Measurements from ENCODE around the gene TMED6. TPM values are rescaled to one million over a fixed set of nuclear protein-coding genes. Genes with fewer than 3 reads are reported as not detected.

Gene TMED6
- total and polyA plus RNA-seq, 2 donors from 2014 or later = 2.6 to 11.5 TPM

DNA sequence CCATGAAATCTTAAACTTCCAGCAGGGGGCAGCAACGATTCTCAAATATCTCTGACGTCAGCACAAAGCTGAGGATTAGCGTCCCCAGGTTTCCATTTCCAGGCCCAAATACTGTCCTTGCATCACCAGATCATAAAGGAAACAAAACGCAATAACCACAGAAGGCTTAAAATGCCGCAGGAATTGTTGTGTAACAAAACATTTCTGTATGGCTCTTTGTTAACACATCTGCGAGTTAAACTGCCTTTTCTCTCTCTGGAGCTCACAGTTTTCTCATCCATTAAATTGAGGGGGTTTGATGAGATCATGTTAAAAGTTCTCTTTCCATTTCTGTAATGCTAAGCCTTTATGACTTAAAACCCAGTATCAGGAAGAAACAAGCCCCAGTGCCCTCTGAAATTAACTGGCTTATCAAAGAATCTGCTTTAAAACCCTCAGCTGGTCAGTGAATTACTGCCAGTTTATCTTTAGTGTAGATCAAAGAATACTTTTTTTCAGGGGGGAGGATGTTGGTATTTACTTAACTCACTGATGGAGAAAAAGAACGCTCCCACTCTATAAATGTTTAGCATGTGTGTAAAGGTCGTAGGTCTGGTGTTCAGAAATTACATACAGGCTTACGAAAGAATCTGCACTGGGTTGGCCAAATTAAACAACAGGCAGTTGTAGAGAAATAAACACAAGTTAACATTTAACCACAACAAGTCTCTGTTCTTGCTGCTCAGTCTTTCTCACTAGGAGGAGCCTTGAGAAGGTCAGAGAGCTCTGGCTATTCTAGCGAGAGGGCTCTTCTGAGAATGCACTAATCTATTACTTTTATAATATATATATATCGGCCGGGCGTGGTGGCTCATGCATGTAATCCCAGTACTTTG is 44.8 kb upstream of the TMED6 start:
- no peaks in the 10 kb centered on the region for H3K27me3 ChIP-seq (ENCODE audit: control insufficient read depth, insufficient read depth, low read length)
- H3K9me3 ChIP-seq (ENCODE audit: control insufficient read depth in 2 of 3, insufficient read depth in 1 of 3, low read length in 3 of 3) = no peaks in the 10 kb centered on the region
- H3K9ac ChIP-seq (ENCODE audit: low read length in 3 of 3) = peak overlapping the region; percentile 10 to 86 (median 24)
- peak; percentile 93 for FAIRE-seq
- H3K4me3 ChIP-seq (ENCODE audit: low read length in 3 of 3) = peak overlapping the region; percentile 17 to 51 (median 36)
- intact Hi-C loops (cut with DNase I) = no loop called here
- DNase-seq = peak in 4 of 5 donors; percentile 81 to 96 (median 90)
- peaks cover 8 to 10% (median 10%) of the 10 kb centered on the region in 3 donors for H3K4me1 ChIP-seq (ENCODE audit: control insufficient read depth in 2 of 3, insufficient read depth in 2 of 3, low read depth in 1 of 3, low read length in 3 of 3)
- no peaks in the 10 kb centered on the region for H3K36me3 ChIP-seq (ENCODE audit: control insufficient read depth in 2 of 3, insufficient read depth in 3 of 3, low read length in 3 of 3)
- TF ChIP-seq, protein P1, sequence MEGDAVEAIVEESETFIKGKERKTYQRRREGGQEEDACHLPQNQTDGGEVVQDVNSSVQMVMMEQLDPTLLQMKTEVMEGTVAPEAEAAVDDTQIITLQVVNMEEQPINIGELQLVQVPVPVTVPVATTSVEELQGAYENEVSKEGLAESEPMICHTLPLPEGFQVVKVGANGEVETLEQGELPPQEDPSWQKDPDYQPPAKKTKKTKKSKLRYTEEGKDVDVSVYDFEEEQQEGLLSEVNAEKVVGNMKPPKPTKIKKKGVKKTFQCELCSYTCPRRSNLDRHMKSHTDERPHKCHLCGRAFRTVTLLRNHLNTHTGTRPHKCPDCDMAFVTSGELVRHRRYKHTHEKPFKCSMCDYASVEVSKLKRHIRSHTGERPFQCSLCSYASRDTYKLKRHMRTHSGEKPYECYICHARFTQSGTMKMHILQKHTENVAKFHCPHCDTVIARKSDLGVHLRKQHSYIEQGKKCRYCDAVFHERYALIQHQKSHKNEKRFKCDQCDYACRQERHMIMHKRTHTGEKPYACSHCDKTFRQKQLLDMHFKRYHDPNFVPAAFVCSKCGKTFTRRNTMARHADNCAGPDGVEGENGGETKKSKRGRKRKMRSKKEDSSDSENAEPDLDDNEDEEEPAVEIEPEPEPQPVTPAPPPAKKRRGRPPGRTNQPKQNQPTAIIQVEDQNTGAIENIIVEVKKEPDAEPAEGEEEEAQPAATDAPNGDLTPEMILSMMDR (IDR thresholded peaks at IDR 0.05; ENCODE audit: borderline replicate concordance, extremely low read depth, insufficient read depth) = peak; percentile 69
- peak overlapping the region; percentile 85 to 93 for H3K27ac ChIP-seq (ENCODE audit: low read depth in 2 of 2, low read length in 2 of 2)

DNA sequence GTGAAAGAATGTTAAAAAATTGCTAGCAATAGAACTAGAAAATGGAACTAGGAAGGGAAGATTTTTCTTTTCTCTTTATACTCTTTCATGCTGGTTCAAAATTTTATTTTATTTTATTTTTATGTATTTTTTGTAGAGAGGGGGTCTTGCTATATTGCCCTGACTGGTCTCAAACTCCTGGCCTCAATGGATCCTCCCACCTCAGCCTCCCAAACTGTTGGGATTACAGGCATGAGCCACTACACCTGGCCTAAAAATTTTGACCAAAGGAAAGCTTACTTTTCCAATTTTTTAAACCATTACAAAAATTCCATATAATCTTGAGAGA is 44.2 kb upstream of the TMED6 start:
- no peak for DNase-seq
- H3K27ac ChIP-seq (ENCODE audit: low read depth in 2 of 2, low read length in 2 of 2) = peak overlapping the region; percentile 85 to 93
- FAIRE-seq = no peak
- peaks cover 8 to 10% (median 10%) of the 10 kb centered on the region in 3 donors for H3K4me1 ChIP-seq (ENCODE audit: control insufficient read depth in 2 of 3, insufficient read depth in 2 of 3, low read depth in 1 of 3, low read length in 3 of 3)
- intact Hi-C loops (cut with DNase I) = no loop called here
- H3K9me3 ChIP-seq (ENCODE audit: control insufficient read depth in 2 of 3, insufficient read depth in 1 of 3, low read length in 3 of 3) = no peaks in the 10 kb centered on the region
- H3K36me3 ChIP-seq (ENCODE audit: control insufficient read depth in 2 of 3, insufficient read depth in 3 of 3, low read length in 3 of 3) = no peaks in the 10 kb centered on the region
- peak overlapping the region in 1 of 3 donors; percentile 86 for H3K9ac ChIP-seq (ENCODE audit: low read length in 3 of 3)
- no peaks in the 10 kb centered on the region for H3K27me3 ChIP-seq (ENCODE audit: control insufficient read depth, insufficient read depth, low read length)
- no peak overlapping the region for H3K4me3 ChIP-seq (ENCODE audit: low read length in 3 of 3)
- TF ChIP-seq, protein P1 (IDR thresholded peaks at IDR 0.05; ENCODE audit: borderline replicate concordance, extremely low read depth, insufficient read depth) = no peak

DNA sequence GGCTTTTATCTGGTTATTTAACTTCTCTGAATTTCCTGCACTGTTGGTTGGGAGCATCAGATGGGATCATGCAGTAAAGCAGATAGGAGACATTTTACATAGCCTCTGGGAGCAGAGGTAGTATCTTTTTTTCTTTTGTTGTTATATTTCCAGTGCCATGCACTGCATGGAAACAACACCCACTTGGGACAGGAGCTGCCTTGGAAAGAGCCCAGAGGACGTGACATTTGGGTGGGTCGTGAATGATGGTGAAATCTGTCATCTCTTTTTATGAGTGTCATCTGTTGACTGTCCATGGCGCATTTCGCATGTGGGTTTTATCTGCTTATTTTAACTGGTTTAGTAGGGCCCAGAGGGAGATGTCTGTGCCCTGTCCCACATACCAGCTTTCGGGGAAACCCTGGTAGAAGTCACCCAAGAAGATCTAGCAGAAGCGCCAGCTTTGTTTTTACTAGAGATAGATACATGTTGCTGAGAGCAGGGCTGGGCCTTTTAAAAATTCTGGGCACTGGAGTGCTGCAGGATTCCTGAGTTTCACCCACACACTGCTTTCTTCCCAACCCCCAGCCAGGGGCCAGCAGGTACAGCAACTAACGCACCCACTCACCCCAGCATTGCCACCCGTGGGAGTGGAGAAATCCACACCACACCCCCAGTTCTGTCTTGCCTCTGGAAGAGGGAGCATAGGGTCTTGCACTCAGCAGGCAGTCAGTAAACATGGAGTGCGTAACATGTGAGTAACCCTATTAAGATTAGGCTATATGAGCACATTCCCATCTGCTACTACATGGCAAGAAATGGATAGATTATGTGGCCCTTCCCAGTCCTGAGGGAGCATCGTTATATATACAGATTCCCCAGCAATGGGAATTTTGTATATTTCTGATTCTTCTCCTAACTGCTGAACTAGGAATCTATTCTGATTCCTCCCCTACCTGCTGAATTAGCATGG is 42.6 kb upstream of the TMED6 start:
- TF ChIP-seq, protein P1 (IDR thresholded peaks at IDR 0.05; ENCODE audit: borderline replicate concordance, extremely low read depth, insufficient read depth) = no peak
- Histone ChIP-seq H3K9ac (ENCODE audit: low read length in 3 of 3) (no peak overlapping the region), H3K9me3 (ENCODE audit: control insufficient read depth in 2 of 3, insufficient read depth in 1 of 3, low read length in 3 of 3) (no peaks in the 10 kb centered on the region), H3K27me3 (ENCODE audit: control insufficient read depth, insufficient read depth, low read length) (no peaks in the 10 kb centered on the region), H3K36me3 (ENCODE audit: control insufficient read depth in 2 of 3, insufficient read depth in 3 of 3, low read length in 3 of 3) (no peaks in the 10 kb centered on the region), H3K27ac (ENCODE audit: low read depth in 2 of 2, low read length in 2 of 2) (no peak overlapping the region), H3K4me3 (ENCODE audit: low read length in 3 of 3) (no peak overlapping the region), H3K4me1 (ENCODE audit: control insufficient read depth in 2 of 3, insufficient read depth in 2 of 3, low read depth in 1 of 3, low read length in 3 of 3) (peaks cover 8 to 10% (median 10%) of the 10 kb centered on the region in 3 donors)
- no peak for DNase-seq
- FAIRE-seq = no peak
- intact Hi-C loops (cut with DNase I) = no loop called here

Measured in kidney (tissue), 14 donors.